ENCODE data around the gene NGDN.

NGDN gene

GRCh38 chr14:23523229-23524016 lies 53.9 kb downstream of the NGDN start:
- DNase-seq, result no peak

- DNase-seq, result no peak
Observed at GRCh38 chr14:23524954-23525353, 55.5 kb downstream of the NGDN start.

GRCh38 chr14:23525611-23526010 lies 56.1 kb downstream of the NGDN start:
- no peak for DNase-seq

Measured in EL (cell line).